GM12892 (cell line): ENCODE results near the gene SEMA5B.
A peak's percentile ranks its signal among the peaks of the same experiment; 100 is the strongest.

Source experiments
- DNase-seq: peaks from one replicate; pipeline ENCODE4 v3.0.0; 2011; ENCODE audit not compliant: insufficient read length
- FAIRE-seq: peaks from 2 replicates; lab custom pipeline; 2011; peaks lifted over from hg19 to GRCh38; lab: Jason Lieb, UNC
- POLR2A ChIP-seq: IDR thresholded peaks from 2 replicates; pipeline ENCODE4 v1.6.1; 2011; ENCODE audit warnings: low read depth, low read length, control low read depth
- POLR2AphosphoS5 ChIP-seq: IDR thresholded peaks from 2 replicates; pipeline ENCODE4 v1.6.1; 2011; ENCODE audit warnings: low read depth, low read length, control low read depth
- TAF1 ChIP-seq: IDR thresholded peaks from 2 replicates; pipeline ENCODE4 v1.6.1; 2011; ENCODE audit warnings: low read depth, mild to moderate bottlenecking, control low read depth, low read length, borderline replicate concordance

Gene SEMA5B

GRCh38 chr3:122892118-122892960 is 135.2 kb downstream of the SEMA5B start:
- TF ChIP-seq POLR2AphosphoS5 (no peak), POLR2A (no peak)
- FAIRE-seq = no peak
- no peak for DNase-seq

- DNase-seq = no peak
- FAIRE-seq = no peak
These were observed 136.8 kb downstream of the SEMA5B start for GRCh38 chr3:122890720-122891220.

DNA sequence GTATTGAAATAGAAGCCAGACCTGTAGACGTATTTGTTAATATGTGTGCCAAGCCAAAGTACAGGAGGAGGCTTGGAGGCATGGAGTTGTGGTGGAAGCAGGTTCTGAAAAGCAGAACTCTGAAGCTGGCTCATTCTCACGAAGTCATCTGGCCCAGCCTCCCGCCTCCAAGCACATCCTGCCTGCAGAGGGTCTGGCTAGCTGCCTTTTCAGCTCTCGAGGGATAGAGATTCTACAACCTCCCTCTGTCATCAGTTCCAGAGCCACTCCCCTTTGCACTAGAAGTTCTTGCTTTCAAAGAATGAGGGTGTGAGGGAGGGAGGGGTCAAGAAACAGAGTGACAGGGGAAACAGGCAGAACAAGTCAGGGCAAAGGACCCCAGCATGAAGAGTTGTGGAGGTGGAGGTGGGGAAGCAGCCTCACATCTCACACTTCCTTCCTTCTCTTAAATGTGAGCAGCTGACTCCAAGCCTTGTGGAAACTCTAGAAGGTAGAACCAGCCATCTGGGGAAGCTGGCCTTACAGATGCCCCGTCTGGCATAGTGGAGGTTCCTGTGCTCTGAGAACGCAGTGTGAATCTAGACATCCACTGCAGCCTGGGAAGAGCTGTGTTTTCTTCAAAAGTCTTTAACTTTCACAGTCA is 137.4 kb downstream of the SEMA5B start:
- FAIRE-seq (peak; percentile 48), DNase-seq (no peak)
- no peak for TF ChIP-seq TAF1

More at GRCh38 chr3:122890720-122891220, 136.8 kb downstream of the SEMA5B start:
- TF ChIP-seq POLR2A = no peak

DNA sequence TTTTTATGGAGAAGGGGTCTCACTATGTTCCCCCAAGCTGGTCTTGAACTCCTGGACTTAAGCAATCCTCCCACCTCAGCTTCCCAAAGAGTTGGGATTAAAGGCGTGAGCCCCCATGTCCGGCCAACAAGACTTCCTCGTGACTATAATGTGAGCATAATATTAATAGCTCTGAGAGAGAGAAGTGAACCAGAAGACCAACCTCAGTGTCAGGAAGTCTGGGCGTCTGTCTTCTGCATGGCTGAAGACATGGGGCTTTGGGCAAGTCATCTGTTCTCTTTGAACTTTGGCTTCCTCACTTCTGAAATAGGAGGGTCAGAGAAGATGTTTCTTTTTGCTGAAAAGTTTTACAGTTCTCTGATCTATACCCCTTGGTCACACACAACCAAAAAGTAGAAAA is 140.6 kb downstream of the SEMA5B start:
- no peak for DNase-seq
- peak; percentile 48 for FAIRE-seq
- TF ChIP-seq POLR2AphosphoS5 = no peak
- no peak for TF ChIP-seq POLR2A
- no peak for TF ChIP-seq TAF1

DNA sequence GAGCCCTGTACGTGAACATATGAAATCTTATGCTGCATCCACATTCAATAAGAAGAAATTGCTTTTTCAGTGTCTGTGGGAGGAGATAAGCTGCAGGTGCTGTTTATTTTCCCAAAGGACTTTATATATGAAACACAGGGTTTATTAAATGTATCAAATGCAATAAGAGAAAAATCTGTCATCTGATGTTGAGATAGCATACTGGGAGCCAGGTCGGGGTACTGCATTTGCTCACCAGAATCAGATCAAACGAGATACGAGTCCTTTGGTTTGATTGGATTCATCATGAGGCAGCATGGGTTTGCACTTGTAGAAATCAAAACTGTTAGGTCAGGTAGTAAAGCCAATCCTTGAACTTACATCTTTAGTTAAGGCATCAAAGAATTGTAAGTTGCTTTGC is 141.3 kb downstream of the SEMA5B start:
- TF ChIP-seq TAF1 (no peak), POLR2A (no peak), POLR2AphosphoS5 (no peak)
- FAIRE-seq = no peak
- no peak for DNase-seq

- FAIRE-seq (no peak), DNase-seq (no peak)
- TF ChIP-seq POLR2A (no peak), TAF1 (no peak), POLR2AphosphoS5 (no peak)
These were observed 145.1 kb downstream of the SEMA5B start for GRCh38 chr3:122882361-122882947.

GRCh38 chr3:122880624-122881023 is 146.9 kb downstream of the SEMA5B start:
- no peak for TF ChIP-seq TAF1
- TF ChIP-seq POLR2AphosphoS5 = no peak
- no peak for TF ChIP-seq POLR2A
- DNase-seq = no peak
- no peak for FAIRE-seq

DNA sequence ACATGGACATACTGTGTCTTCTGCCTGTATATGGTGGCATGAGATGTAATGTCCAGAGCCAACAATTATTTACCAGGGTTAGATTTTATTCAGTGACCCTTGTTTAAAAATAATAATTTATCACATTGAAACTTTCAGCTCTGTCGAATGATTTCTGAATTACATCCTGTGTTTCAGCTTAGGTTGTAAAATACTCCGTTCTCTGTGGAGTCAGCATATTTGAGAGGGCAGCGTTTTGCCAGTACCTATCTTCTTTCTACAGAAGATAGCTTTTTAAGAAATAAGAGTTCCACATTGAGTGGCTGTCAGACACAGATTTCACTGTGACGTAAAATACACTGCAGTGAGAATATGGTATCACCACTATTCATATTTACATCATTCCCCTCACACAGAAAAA is 147.4 kb downstream of the SEMA5B start:
- FAIRE-seq = no peak
- TF ChIP-seq POLR2A = no peak
- no peak for TF ChIP-seq TAF1
- TF ChIP-seq POLR2AphosphoS5 = no peak
- DNase-seq = no peak

GRCh38 chr3:122875547-122876127 is 151.9 kb downstream of the SEMA5B start:
- FAIRE-seq = no peak
- no peak for TF ChIP-seq TAF1
- no peak for TF ChIP-seq POLR2AphosphoS5
- no peak for TF ChIP-seq POLR2A
- DNase-seq = no peak

DNA sequence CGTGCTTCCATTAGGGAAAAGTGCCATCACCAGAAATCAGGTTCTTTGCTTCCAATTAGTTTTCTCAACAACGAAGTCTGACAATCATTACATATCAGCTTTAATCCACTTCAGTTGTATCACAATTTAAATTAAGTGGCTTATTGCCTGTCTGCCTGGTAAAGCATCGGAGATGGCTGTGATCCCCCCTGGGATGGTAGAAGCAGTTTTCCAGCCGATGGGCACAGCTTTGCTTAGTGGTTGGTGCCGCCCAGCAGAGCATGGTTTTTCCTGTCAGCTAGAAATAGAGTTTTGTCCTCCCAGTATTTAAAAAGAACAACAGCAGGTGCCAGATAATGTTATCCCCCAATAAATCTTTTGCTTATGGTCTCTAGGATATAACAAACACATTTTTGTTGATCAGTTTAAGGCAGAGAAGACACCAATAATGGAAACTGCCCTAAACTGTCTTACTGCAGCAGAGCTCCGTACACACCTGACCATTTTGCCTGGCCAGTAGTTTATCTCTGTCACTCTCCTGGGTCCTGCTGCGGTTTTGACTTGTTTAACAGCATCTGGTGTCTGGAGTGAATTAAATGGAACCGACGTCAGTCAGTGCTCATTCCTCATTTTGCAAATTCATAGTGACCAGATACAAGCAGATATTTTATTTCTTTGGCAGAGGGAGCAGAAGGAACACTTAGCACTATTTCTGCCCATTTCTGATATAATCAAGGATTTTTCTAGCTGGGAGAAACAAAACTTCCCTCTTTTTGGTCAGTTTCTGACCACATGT is 153.6 kb downstream of the SEMA5B start:
- DNase-seq (no peak), FAIRE-seq (no peak)
- no peak for TF ChIP-seq POLR2A
- TF ChIP-seq POLR2AphosphoS5 = no peak
- TF ChIP-seq TAF1 = no peak

GRCh38 chr3:122868322-122868721 is 159.2 kb downstream of the SEMA5B start:
- FAIRE-seq = no peak

More at GRCh38 chr3:122868322-122868721, 159.2 kb downstream of the SEMA5B start:
- TF ChIP-seq TAF1 (no peak), POLR2AphosphoS5 (no peak), POLR2A (no peak)
- DNase-seq = no peak
